ENCODE results near the gene GPR39. TPM values are rescaled to one million over a fixed set of nuclear protein-coding genes. Genes with fewer than 3 reads are reported as not detected.
"Not testable (repeated sequence)": the region's sequence is repeated elsewhere in the genome, so short reads cannot be mapped to it uniquely, and the experiment has no call there.

GPR39 gene
- polyA plus RNA-seq, 1 donor = 9.5 TPM

DNA sequence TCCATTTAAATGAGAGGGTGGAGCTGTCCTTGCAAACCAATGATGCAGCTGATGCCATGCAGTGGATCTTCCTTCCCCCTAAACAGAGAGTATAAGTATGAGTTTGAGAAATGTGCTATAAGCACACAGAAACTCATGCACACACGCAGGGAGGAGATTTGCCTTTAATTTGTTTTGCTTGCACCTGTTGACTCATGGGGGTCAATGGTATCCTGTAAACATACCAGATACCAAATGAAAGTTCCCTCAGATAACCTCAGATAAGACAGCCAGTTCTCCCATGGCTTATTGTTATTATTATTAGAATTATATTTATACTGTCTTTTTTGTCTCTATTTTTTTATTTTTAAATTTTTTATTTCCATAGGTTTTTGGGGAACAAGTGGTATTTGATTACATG is 29.5 kb upstream of the GPR39 start:
- H3K27me3 ChIP-seq (ENCODE audit: control insufficient read depth, insufficient read depth, low read length) = no peaks in the 10 kb centered on the region
- no peak overlapping the region for H3K4me3 ChIP-seq (ENCODE audit: low read length)
- H3K36me3 ChIP-seq (ENCODE audit: control insufficient read depth, insufficient read depth, low read length) = no peaks in the 10 kb centered on the region
- no peaks in the 10 kb centered on the region for H3K9me3 ChIP-seq (ENCODE audit: control insufficient read depth, low read depth, low read length)
- no peak for DNase-seq
- WGBS (ENCODE audit: insufficient coverage, low lambda C conversion rate) = no CpG with 5 or more reads among the region's 1 CpG
- no peak overlapping the region for H3K27ac ChIP-seq (ENCODE audit: low read length)
- H3K4me1 ChIP-seq (ENCODE audit: control insufficient read depth, insufficient read depth, low read length) = no peaks in the 10 kb centered on the region

DNA sequence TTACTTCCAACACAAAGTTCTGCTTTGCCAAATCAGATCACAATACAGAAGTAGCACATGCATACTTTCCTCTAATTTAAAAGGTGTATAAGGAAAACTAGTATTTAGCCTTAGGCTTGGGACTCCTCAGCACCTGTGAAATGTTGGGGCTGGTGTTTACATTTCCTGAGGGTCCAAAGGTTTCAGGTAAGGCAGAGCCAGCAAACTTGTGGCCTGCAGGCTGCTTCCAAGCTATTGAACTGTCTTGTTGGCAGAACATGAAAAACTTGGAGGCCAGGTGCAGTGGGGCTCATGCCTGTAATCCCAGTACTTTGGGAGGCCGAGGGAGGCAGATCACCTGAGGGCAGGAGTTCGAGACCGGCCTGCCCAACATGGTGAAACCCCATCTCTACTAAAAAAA is 26.5 kb upstream of the GPR39 start:
- Histone ChIP-seq H3K9me3 (ENCODE audit: control insufficient read depth, low read depth, low read length) (no peaks in the 10 kb centered on the region), H3K27me3 (ENCODE audit: control insufficient read depth, insufficient read depth, low read length) (no peaks in the 10 kb centered on the region), H3K4me1 (ENCODE audit: control insufficient read depth, insufficient read depth, low read length) (no peaks in the 10 kb centered on the region), H3K27ac (ENCODE audit: low read length) (no peak overlapping the region), H3K36me3 (ENCODE audit: control insufficient read depth, insufficient read depth, low read length) (no peaks in the 10 kb centered on the region), H3K4me3 (ENCODE audit: low read length) (no peak overlapping the region)
- no peak for DNase-seq
- WGBS (ENCODE audit: insufficient coverage, low lambda C conversion rate) = no CpG with 5 or more reads among the region's 3 CpGs

DNA sequence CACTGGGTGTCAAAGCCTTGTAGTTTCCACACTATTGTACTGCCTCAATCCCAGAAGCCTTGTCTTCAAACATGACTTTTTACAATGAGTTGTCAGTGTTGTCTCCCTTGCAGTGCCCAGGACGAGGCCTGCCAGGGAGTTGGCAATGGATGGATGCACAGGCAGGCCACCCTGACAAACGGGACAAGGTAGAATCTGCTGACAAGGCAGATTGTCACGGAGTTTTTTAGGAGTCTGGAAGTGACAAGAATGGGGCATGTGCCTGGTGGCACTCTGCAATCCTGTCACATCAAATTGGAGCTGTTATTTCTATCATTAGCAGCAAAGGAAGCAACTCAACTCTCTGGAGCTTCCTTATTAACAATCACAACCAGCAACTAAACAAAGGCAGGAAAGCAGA is 25.2 kb upstream of the GPR39 start:
- no peak overlapping the region for H3K4me3 ChIP-seq (ENCODE audit: low read length)
- no peaks in the 10 kb centered on the region for H3K4me1 ChIP-seq (ENCODE audit: control insufficient read depth, insufficient read depth, low read length)
- H3K27me3 ChIP-seq (ENCODE audit: control insufficient read depth, insufficient read depth, low read length) = no peaks in the 10 kb centered on the region
- DNase-seq = no peak
- WGBS (ENCODE audit: insufficient coverage, low lambda C conversion rate) = no CpG with 5 or more reads among the region's 3 CpGs
- H3K36me3 ChIP-seq (ENCODE audit: control insufficient read depth, insufficient read depth, low read length) = no peaks in the 10 kb centered on the region
- H3K27ac ChIP-seq (ENCODE audit: low read length) = no peak overlapping the region
- H3K9me3 ChIP-seq (ENCODE audit: control insufficient read depth, low read depth, low read length) = no peaks in the 10 kb centered on the region

DNA sequence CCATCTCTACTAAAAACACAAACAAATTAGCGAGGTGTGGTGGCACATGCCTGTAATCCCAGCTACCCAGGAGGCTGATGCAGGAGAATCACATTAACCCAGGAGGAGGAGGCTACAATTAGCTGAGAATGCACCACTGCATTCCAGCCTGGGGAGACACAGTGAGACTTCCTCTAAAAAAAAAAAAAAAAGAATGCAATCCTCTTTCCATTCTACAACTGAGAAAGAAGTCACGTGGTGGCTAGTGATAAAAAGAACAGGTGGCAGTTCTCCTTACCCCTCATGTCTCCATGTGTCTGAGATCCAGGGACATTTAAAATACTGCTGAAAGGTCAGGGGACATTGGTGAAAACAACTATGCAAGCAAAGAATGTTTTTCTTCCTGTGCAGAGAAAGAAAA is 24.4 kb upstream of the GPR39 start:
- DNase-seq = peak in 1 of 2 donors; percentile 36
- no peak overlapping the region for H3K27ac ChIP-seq (ENCODE audit: low read length)
- H3K36me3 ChIP-seq (ENCODE audit: control insufficient read depth, insufficient read depth, low read length) = no peaks in the 10 kb centered on the region
- WGBS (ENCODE audit: insufficient coverage, low lambda C conversion rate) = no CpG with 5 or more reads among the region's 2 CpGs
- no peak overlapping the region for H3K4me3 ChIP-seq (ENCODE audit: low read length)
- H3K4me1 ChIP-seq (ENCODE audit: control insufficient read depth, insufficient read depth, low read length) = no peaks in the 10 kb centered on the region
- H3K27me3 ChIP-seq (ENCODE audit: control insufficient read depth, insufficient read depth, low read length) = no peaks in the 10 kb centered on the region
- H3K9me3 ChIP-seq (ENCODE audit: control insufficient read depth, low read depth, low read length) = no peaks in the 10 kb centered on the region

DNA sequence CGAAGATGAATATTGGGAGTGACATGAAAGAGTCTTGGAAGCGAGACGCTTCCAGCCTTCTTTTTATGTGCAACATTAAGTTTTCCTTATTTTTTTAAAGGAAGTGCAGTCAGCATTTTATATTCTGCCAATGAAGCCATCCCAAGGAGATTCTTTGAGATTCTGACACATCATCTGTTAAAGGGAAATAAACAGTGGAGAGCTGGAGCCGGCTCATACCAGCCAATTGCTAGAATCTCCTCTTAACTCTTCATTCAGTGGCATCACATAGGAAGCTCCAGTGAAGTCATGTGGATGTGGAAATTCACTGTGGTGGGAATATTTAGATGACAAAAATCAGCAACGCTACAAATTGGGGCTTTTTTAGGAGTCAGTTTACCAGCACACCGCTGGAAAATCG is 23.7 kb upstream of the GPR39 start:
- H3K4me1 ChIP-seq (ENCODE audit: control insufficient read depth, insufficient read depth, low read length) = no peaks in the 10 kb centered on the region
- H3K27ac ChIP-seq (ENCODE audit: low read length) = no peak overlapping the region
- H3K9me3 ChIP-seq (ENCODE audit: control insufficient read depth, low read depth, low read length) = no peaks in the 10 kb centered on the region
- H3K36me3 ChIP-seq (ENCODE audit: control insufficient read depth, insufficient read depth, low read length) = no peaks in the 10 kb centered on the region
- no peaks in the 10 kb centered on the region for H3K27me3 ChIP-seq (ENCODE audit: control insufficient read depth, insufficient read depth, low read length)
- 85% methylated on average over 3 of the region's 7 CpGs for WGBS (ENCODE audit: insufficient coverage, low lambda C conversion rate)
- DNase-seq = no peak
- H3K4me3 ChIP-seq (ENCODE audit: low read length) = no peak overlapping the region

DNA sequence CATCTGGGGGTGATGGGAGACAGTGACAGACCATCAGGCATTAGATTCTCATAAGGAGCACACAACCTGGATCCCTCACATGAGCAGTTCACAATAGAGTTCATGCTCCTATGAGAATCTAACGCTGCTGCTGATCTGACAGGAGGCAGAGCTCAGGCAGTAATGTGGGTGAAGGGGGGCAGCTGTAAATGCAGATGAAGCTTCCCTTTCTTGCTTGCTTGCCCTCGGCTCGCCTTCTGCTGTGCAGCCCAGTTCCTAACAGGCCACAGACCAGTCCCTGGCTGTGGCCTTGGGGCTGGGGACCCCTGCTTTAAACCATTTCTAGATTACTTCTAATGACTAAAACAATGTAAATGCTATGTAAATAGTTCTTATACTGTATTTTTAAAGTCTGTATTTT is 19.6 kb upstream of the GPR39 start:
- H3K4me3 ChIP-seq (ENCODE audit: low read length); DNase-seq; H3K4me1 ChIP-seq (ENCODE audit: control insufficient read depth, insufficient read depth, low read length); H3K27ac ChIP-seq (ENCODE audit: low read length); H3K36me3 ChIP-seq (ENCODE audit: control insufficient read depth, insufficient read depth, low read length); H3K27me3 ChIP-seq (ENCODE audit: control insufficient read depth, insufficient read depth, low read length); H3K9me3 ChIP-seq (ENCODE audit: control insufficient read depth, low read depth, low read length): not testable (repeated sequence)
- WGBS (ENCODE audit: insufficient coverage, low lambda C conversion rate) = no CpG with 5 or more reads among the region's 3 CpGs

DNA sequence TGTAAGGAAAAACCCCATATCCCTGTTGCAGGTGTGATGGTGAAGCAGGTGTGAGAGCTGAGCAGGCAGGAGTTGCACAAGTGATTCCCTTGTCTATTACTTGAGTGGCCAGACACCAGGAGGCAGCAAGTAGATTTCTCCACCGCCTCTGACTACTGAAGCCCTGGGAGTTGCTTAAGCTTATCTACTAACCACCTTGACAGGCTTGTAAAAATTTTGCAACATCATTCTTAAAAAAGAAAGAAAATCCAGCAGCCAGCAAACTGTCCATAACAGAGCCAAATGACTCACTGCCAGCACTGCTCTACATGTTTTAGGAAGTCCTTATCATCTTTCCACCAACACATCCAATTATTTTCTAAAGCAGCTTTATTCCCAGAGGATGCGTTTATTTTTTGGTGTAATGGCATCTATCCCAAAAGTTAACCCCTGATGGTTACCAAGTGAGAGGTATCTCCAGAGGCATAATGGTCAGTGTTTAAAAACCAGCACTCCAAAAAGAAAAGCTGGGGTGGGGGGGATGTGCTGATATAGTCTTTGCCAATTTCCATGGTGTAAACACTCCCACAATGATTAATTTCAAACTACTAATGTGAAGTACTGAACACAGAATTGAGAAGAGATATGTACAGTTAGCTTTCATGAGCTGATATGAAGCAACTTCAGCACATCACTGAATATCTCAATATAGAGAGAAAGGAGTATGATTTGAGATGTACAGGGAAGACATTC is 16.3 kb upstream of the GPR39 start:
- WGBS (ENCODE audit: insufficient coverage, low lambda C conversion rate) = no CpG with 5 or more reads among the region's 2 CpGs
- H3K27ac ChIP-seq (ENCODE audit: low read length) = peak overlapping the region; percentile 20
- H3K27me3 ChIP-seq (ENCODE audit: control insufficient read depth, insufficient read depth, low read length) = no peaks in the 10 kb centered on the region
- DNase-seq = peak; percentile 80
- H3K9me3 ChIP-seq (ENCODE audit: control insufficient read depth, low read depth, low read length) = no peaks in the 10 kb centered on the region
- H3K36me3 ChIP-seq (ENCODE audit: control insufficient read depth, insufficient read depth, low read length) = no peaks in the 10 kb centered on the region
- H3K4me1 ChIP-seq (ENCODE audit: control insufficient read depth, insufficient read depth, low read length) = peaks cover 4% of the 10 kb centered on the region
- H3K4me3 ChIP-seq (ENCODE audit: low read length) = no peak overlapping the region

DNA sequence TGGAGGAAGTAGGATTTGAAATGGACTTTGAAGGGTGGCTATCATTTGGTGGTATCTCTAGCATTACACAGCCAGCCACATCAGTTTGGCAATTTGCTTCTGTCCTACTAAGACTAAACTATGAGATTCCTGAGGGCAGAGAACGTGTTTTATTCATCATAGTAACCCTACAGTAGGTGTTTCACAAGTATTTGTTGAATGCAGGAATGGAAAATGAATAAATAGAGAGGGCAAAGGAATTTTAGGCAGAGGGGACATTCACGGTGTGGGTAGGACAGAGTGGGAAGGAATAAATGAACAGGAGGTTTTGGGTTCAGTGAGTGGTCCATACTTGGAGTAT is 15.7 kb upstream of the GPR39 start:
- no peak for DNase-seq
- no peaks in the 10 kb centered on the region for H3K36me3 ChIP-seq (ENCODE audit: control insufficient read depth, insufficient read depth, low read length)
- no peak overlapping the region for H3K4me3 ChIP-seq (ENCODE audit: low read length)
- peaks cover 4% of the 10 kb centered on the region for H3K4me1 ChIP-seq (ENCODE audit: control insufficient read depth, insufficient read depth, low read length)
- 67% methylated on average over 1 of the region's 2 CpGs for WGBS (ENCODE audit: insufficient coverage, low lambda C conversion rate)
- H3K9me3 ChIP-seq (ENCODE audit: control insufficient read depth, low read depth, low read length) = no peaks in the 10 kb centered on the region
- no peaks in the 10 kb centered on the region for H3K27me3 ChIP-seq (ENCODE audit: control insufficient read depth, insufficient read depth, low read length)
- no peak overlapping the region for H3K27ac ChIP-seq (ENCODE audit: low read length)

DNA sequence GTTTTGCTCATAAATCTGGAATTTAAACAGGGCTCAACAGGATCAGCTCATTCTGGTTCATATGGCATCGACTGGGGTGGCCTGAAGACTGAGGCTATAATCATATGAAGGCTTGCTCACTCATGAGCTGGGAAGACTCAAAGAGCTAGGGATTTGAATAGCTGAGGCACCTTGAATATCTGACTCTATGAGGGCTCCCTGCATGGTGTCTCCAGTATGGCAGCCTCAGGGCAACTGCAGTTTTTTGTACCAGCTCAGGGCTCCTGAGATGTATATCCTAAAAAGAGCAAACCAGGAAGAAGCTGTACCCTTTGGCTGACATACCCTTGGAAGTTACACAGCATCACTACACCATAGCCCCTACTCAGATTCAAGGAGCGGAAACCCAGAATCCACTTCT is 15.3 kb upstream of the GPR39 start:
- DNase-seq = no peak
- H3K27ac ChIP-seq (ENCODE audit: low read length) = no peak overlapping the region
- H3K27me3 ChIP-seq (ENCODE audit: control insufficient read depth, insufficient read depth, low read length) = no peaks in the 10 kb centered on the region
- peaks cover 4% of the 10 kb centered on the region for H3K4me1 ChIP-seq (ENCODE audit: control insufficient read depth, insufficient read depth, low read length)
- no peak overlapping the region for H3K4me3 ChIP-seq (ENCODE audit: low read length)
- H3K9me3 ChIP-seq (ENCODE audit: control insufficient read depth, low read depth, low read length) = no peaks in the 10 kb centered on the region
- H3K36me3 ChIP-seq (ENCODE audit: control insufficient read depth, insufficient read depth, low read length) = no peaks in the 10 kb centered on the region
- no CpG with 5 or more reads among the region's 2 CpGs for WGBS (ENCODE audit: insufficient coverage, low lambda C conversion rate)

DNA sequence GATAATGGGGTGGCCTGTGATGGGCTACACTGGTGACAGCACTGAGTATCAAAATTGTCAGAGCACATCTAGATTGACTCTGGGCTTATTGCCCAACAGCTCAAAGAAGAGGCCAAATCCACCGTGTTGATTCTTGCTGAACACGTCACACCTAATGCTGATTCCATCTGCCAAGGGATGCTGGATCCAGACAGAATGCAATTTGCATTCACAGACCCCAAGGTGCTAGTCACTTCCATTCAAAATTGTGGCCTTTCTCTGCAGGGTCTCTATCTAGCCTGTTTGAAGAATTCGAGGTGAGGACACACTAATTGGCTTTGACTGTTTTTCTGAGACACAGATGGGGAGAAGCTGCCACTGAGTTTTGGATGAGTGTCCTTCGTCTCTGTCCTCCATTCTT is 13.5 kb upstream of the GPR39 start:
- no peak overlapping the region for H3K4me3 ChIP-seq (ENCODE audit: low read length)
- no peaks in the 10 kb centered on the region for H3K9me3 ChIP-seq (ENCODE audit: control insufficient read depth, low read depth, low read length)
- no peaks in the 10 kb centered on the region for H3K36me3 ChIP-seq (ENCODE audit: control insufficient read depth, insufficient read depth, low read length)
- WGBS (ENCODE audit: insufficient coverage, low lambda C conversion rate) = no CpG with 5 or more reads among the region's 4 CpGs
- DNase-seq = no peak
- no peak overlapping the region for H3K27ac ChIP-seq (ENCODE audit: low read length)
- H3K27me3 ChIP-seq (ENCODE audit: control insufficient read depth, insufficient read depth, low read length) = no peaks in the 10 kb centered on the region
- H3K4me1 ChIP-seq (ENCODE audit: control insufficient read depth, insufficient read depth, low read length) = peaks cover 18% of the 10 kb centered on the region

DNA sequence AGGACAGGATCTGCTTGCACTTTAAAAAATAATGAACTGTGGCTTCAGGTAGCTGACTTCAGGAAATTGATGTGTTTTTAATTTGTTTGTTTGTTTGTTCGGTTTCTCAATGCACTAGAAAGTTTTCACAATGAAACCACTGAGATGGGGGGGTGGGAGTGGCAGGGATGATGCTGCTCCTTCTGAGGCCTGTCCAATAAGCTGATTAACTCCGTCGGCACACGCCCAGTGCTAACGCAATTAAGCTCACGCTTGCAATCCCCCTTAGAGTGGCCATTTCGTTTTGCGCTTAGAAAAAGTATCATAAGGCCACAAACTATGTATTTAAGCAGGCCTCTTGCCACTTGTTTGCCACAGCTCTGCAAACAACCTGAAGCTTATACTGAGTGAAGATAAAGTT is 12.5 kb upstream of the GPR39 start:
- 49% methylated on average over 2 of the region's 8 CpGs for WGBS (ENCODE audit: insufficient coverage, low lambda C conversion rate)
- no peak for DNase-seq

More for the DNA sequence above, 12.5 kb upstream of the GPR39 start:
- Histone ChIP-seq H3K27me3 (ENCODE audit: control insufficient read depth, insufficient read depth, low read length) (no peaks in the 10 kb centered on the region), H3K36me3 (ENCODE audit: control insufficient read depth, insufficient read depth, low read length) (no peaks in the 10 kb centered on the region), H3K9me3 (ENCODE audit: control insufficient read depth, low read depth, low read length) (no peaks in the 10 kb centered on the region), H3K4me1 (ENCODE audit: control insufficient read depth, insufficient read depth, low read length) (peaks cover 27% of the 10 kb centered on the region), H3K27ac (ENCODE audit: low read length) (no peak overlapping the region), H3K4me3 (ENCODE audit: low read length) (no peak overlapping the region)
